A673 (cell line): ENCODE results near the gene PALLD.

Experiments used
- CTCF ChIP-seq: fragments of 300-800, 200-600 bp; sonication (generic); conservative IDR thresholded peaks from 2 replicates; pipeline ENCODE4 v1.5.1; 2017; ENCODE audit warnings: low read depth, mild to moderate bottlenecking, antibody characterized with exemption, low read length, moderate library complexity, mixed read lengths
- EZH2 ChIP-seq: fragments of 200-600 bp; sonication (generic); IDR thresholded peaks from 2 replicates; pipeline ENCODE4 v1.6.1; 2017; ENCODE audit warnings: borderline replicate concordance, low read depth, mild to moderate bottlenecking, mixed read lengths, antibody characterized with exemption, low read length; ENCODE audit not compliant: poor library complexity, severe bottlenecking

GRCh38 chr4:168711197-168712140, 214.6 kb downstream of the PALLD start:
- TF ChIP-seq CTCF: no peak
- no peak for TF ChIP-seq EZH2
